Skin of body (tissue), 2 donors: ENCODE measurements around the gene SH3PXD2A. TPM values are rescaled to one million over a fixed set of nuclear protein-coding genes. Genes with fewer than 3 reads are reported as not detected.

Source experiments
- DNase-seq: peaks from one replicate; lab custom pipeline; 2025; lab: John Stamatoyannopoulos, UW
- total RNA-seq: library from RNA; depleted of rRNA; stranded (reverse); fragments of >200 nt; gene quantifications from one replicate; pipeline ENCODE4 v1.2.3, GENCODE V29; 2014

The SH3PXD2A gene
- total RNA-seq, 1 donor from 2014 or later = 52.0 TPM

DNA sequence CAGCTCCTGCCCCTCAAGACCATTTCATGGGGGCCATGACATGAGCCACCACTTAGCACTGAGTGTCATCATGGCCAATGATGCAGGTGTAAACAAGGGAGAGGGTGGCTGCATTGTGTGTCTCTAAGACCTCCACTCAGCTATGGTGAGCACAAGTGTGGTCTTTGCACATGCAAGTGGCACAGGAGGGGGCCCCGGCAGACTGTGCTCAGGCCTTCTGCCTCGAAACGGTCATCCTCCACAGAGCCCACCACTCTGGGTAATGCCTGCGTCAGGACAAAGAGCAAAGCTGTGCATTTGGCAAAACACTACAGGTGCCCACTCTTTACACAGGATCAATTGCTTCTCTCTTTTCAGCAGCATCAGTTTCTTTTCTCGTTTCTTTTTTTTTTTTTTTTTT lies 125.5 kb downstream of the SH3PXD2A start:
- no peak for DNase-seq

DNA sequence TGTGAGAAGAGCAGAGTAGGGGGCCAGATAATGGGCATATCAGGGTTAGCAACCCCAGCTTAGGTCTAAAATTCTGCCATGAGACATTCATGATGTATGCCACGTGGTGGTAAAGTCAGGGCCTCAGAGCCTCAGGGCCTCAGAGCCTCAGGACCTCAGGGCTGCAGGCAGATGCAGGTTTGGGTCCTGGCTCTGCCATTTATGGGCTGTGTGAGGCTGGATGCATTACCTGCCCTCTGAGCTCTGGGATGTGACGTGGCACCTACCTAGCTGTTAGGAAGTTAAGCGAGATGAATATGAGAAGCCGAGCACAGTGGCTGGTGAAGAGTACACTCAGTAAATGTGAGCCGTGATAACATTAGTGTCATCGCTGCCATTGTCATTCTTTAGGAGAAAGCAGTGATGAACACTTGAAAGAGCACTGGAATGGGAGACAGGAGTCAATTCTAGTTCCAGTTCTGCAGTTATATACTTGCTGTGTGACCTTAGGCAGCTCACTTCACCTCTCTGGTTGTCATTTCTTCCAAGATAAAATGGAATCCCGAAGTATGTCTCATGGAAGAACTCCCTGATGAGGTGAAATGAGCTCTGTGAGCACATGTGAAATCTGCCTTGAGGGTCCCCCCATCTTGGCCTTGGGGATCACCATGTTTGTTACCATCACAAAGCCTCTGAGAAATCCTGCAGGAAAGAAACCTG lies 127.2 kb downstream of the SH3PXD2A start:
- DNase-seq = no peak

DNA sequence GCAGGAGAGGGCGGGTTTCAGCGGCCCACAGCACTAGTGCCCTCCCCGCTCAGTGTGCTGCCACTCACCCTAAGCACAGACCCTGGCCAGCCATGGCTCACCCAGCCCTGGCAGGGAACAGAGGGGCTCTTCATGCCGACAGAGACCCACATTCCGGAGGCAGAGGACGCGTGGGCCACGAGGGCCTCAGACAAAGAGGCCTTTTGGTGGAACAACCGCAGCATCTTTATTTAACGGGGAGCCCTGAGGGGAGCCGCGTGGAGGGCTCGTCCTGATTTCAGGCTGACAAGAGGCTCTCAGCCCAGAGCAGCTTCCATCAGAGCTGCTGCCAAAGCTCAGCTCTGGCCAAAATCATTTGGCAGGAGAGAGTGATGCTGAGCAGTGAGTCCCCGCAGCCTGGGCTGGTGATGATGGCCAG lies 127.8 kb downstream of the SH3PXD2A start:
- peak; percentile 10 for DNase-seq

DNA sequence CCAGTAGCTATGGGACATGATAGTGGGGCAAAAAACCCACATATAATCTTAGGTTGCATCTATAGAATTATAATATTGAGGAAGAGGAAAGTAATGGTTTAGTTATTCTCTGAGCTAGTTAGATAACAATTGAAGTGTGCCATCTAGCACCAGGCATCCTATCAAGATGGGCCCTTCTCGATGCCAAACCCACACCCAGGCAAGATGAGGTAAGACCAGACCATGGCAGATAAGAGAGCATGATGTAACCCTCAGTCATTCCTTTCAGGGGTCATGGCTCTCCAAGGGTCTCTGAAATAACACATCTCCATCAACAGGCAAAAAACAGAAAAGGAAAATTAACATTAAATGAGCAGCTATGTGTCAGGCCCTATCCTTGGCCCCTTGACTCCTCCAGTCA lies 128.7 kb downstream of the SH3PXD2A start:
- DNase-seq = no peak

DNA sequence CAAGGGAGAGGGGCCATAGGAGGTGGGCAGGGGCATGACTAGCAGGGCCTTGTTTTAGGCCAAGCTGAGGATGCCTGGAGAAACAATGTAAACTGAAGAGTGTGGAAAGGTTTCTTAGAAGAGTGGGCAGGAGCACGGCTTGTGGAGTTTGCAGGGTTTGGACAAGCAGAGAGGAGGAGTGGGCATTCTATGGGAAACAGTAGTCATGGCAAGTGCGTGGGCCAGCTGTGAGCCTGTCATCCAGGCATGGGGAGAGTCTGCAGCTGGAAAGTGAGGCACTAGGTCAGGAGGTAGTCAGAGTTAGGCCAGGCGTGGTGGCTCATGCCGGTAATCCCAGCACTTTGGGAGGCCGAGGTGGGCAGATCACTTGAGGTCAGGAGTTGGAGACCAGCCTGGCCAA lies 130.1 kb downstream of the SH3PXD2A start:
- no peak for DNase-seq

DNA sequence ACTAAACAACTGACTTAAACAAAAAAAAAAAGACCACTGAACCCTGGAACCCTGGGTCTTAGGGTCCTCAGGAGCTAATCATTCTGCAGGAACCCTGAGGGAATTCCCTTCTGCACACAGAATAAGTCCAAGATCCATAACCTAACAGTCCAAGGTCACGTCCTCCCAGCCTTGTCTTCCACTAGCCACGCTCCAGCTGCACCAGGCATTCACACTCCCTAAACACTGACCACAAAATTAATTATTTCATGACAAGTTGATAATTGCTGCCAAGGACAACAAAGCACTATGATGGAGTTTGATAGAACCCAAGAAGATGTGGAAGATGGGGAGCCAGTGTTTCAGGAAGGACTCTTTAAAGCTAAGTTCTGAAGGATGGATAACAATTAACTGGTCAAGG lies 130.6 kb downstream of the SH3PXD2A start:
- DNase-seq = no peak

DNA sequence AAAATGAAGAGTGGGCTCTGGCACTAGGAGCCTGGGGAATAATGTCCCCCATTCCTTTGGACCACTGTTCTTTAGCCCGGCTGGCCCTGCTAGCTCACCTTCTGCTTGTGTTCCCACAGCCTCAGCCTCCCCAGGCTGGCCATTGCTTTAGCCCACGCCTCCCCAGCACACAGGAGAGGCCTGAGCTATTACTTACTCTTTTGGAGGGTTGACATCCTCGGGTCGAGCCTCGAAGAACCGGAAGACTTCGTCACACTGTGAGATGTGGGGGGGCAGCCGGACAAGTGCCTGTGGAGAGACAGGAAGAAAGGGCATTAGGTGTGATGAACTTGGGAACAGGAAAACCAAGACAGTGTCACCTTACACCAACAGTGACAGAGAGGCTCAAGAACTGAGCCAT lies 131.3 kb downstream of the SH3PXD2A start:
- DNase-seq = no peak

DNA sequence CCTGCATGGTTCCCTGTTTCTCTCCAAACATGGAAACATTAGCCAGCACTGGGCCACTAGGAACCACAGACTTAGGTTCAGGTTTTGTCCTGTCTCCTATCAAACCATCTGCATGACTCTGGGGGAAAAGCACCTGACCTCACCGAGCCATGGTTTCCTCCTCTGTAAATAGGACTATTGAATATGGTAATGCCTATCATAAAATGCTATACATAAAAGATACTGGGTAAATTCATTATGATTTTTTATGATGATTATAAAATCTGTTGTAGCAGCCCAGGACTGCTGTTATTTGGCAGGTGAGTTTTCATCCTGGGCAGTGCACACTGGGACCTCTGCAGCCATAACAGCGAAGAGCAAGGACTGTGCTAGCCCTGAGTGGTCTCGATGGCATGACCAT lies 131.8 kb downstream of the SH3PXD2A start:
- DNase-seq = no peak

DNA sequence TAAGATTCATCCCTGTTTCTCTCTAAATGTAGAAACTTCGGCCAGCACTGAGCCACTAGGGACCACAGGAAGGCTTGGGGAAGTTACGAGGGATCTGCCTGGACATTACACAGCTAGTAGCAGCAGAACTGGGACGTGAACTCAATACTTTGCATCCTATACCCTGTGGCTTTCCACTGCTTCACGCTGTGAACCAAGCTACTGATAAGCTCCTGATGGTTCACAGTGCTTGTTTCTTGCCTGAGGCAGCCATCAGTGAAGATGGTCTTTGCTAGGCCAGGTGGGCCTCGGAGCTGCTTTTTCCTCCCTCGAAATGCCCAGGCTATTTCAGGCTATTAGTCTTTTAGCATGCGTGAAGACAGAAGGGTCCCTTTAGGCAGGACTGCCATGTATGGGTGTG lies 132.7 kb downstream of the SH3PXD2A start:
- no peak for DNase-seq

DNA sequence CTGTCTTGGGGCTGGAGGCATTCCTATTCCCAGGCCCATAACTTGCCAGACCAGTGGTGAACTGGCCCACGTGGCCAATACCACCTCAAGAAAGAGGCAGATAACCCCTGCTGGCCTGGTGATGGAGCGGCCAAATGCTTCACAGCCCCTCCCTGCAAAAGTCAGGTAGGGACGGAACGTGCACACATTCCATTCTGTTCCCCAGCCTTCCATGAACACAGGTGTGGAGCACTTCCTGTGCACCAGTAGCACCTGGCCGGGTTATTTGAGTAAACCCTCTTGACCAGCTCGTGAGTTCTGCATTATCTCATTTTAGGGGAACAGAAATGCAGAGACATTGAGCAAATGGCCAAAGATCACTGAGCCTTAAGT lies 134.4 kb downstream of the SH3PXD2A start:
- DNase-seq = no peak

DNA sequence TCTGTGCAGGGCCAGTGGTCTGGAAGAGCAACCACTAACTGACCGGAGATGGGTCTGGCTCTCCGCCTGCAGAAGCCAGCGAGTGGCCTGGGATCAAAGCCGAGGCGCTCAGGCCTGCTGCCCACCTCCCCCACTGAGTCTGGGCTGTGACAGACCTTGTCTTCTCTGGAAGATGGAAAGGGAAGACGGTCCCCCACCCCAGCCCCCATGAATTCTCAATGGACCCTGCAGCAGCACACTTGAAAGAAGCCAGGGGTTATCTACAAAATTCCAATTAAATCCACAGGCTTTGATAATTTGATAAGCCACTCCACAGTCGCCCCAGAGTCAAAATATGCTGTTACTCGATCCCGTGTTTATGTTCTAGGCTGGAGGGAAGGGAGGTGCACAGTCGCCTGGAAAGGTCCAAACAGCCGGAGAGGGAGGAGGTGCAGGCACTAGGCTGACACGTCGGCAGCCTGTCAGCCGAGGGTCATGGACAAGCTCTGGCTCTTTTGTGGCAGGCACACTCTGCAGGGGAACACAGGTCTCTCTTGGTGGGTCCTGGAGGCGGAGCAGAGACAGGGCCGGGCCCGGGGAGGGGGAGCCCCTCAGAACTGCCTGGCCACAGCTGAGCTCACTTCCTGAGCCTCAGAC lies 134.9 kb downstream of the SH3PXD2A start:
- DNase-seq = no peak

DNA sequence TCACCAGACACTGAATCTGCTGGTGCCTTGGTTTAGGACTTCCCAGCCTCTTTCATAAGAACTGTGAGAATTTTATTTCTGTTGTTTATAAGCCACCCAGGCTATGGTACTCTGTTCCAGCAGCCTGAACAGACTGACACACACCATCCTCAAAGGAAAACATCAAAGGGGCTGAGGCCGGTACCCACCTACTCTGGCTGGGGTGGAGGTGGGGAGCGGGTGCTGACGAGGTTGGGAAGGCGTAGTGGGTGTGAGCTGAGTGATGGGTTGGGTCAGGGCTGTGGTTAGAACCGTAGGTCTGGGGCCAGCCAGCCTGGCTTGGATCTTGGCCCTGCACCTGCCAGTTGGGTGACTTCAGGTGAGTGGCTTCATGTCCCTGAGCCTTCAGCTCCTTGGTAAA lies 136.3 kb downstream of the SH3PXD2A start:
- no peak for DNase-seq

DNA sequence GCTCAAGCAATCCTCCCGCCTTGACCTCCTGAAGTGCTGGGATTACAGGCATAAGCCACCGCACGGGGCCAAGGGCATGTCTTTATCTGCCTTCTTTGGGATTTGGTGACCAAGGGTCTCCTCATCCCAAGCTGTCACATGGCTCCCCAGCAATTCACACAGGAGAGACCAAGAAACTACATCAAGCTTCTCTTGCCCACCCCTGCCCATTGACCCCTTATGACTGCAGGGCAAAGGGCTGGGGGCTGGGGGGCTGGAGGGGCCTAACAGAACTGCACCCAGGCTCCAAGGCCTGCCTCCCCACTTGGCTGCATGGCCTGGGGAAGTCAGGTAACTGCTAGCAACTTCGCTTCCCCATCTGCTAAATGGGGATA lies 137.1 kb downstream of the SH3PXD2A start:
- DNase-seq = no peak

DNA sequence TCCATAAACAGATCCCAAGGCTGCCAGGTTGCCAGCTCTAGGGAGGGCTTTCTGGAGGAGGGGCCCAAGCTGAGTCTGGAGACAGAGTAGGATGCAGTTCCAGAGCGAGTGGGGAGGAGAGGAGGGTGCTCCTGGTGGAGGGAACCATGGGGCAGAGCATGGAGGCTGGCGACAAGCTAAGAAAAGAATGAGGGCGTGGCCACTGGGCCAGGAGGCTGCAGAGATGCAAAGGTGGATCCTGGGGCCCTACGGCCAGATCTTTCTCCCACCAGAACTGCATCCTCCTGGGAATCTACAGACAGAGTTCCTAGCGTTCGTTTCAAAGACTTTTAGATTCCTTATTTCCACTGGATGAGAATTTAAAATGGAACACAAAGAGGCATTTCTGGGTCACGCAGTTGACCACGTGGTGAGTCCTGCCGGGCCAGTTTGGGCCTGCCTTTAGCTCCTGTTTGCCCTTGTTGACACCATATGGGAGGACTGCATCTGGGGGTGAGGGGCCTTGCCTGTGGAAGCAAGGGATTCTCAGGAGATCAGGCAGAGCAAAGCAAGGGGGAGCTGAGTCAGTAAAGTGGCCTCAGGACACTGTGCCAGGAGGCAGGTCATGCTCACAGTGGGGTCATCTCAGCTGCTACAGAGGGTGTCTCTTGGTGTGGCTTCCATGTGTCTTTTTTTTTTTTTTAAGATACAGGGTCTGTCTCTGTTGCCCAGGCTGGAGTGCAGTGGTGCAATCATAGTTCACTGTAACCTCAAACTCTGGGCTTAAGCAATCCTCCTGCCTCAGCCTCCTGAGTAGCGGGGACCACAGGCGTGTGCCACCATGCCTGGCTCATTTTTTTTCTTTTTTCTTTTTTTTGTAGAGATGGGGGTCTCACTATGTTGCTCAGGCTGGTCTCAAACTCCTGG lies 137.8 kb downstream of the SH3PXD2A start:
- no peak for DNase-seq

DNA sequence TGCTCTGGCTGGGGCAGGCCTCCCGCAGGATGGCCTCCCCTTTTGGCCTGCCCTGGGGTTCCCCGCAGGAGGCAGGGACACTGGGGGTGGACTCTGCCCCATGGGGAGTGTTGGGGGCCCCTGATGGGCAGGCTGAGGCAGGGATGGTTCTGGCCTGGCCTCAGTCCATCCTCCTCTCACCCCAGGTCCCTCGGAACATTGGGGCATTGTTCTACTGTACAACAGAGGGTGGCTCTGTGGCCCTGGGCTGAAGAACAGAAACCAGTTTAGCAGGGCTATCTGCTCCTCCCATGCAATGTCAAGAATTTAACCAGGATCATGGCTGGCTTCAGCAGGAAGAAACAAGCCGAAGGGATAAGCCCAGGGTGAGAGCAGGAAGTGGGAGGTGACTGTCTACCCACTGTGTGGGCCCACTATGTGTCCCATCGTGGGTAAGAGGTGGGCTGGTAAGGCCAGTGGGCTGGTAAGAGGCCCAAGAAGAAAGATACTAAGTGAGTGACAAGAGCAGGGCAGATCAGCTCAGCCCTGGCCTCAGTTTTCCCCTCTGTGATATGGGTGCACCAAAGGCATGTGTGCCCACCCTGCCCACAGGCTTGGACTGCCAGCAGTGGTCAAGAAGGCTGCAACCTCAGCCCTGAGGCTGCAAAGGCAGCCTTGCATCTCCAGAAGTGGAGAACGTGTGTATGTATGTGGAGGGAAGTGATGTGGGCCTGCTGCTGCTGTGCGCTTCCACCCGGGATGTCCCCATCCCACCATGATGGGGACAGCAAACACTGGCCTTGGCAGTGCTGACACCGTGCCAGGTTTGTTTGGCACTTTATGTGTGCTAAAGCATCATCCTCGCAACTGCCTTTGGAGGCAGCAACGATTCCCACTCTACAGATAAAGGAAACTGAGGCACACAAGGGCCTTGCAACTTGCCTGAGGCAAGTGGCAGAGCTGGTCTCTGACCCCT lies 138.9 kb downstream of the SH3PXD2A start:
- no peak for DNase-seq

DNA sequence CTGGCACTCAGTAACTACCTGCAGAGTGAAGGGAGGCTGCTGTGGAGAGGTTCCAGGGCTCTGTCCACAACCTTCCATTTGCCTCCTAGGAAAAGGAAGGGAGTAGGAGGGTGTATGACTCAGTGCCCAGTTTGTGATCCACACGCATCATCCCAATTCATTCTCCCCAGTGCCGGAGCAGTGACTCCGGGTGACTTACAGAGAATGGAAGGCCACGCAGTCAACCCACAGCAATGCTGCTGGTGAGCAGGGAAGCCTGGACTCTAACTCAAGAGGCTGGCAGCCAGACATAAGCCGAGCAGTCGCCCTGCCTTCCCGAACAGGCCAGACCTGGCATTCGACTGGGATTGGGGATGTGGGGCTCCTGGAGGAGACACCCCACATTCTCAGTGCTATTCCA lies 139.9 kb downstream of the SH3PXD2A start:
- no peak for DNase-seq

DNA sequence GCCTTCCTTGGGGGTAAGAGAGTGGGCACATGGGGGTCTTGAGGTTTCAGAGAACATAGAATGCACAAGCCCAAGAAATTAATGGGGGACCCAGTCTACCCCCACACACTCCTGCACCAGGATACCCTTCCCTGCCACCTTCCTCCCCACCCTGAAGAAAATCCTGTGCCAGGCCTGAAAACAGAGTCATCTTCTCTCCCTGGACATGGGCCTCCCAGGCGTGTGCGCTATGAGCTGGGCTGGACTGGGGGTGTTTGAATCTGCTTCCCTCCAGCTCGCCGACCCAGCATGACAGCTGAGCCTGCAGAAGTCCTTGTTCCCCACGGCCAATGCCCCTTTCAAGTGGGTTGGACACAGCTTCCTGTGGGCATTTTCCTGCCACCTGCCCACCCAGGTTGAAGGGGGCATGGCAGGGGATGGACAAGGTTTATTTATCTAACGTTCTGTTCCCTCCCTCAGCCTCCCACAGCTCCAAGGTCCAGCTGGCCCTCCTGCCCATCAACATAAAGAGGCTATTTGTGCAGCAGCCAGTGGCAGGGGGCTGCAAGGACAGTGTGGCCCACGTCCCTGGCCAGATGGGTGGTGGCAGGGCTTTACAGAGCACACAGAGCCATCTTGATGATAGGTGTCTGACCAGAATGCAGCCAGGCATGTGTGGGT lies 141.0 kb downstream of the SH3PXD2A start:
- DNase-seq = no peak

DNA sequence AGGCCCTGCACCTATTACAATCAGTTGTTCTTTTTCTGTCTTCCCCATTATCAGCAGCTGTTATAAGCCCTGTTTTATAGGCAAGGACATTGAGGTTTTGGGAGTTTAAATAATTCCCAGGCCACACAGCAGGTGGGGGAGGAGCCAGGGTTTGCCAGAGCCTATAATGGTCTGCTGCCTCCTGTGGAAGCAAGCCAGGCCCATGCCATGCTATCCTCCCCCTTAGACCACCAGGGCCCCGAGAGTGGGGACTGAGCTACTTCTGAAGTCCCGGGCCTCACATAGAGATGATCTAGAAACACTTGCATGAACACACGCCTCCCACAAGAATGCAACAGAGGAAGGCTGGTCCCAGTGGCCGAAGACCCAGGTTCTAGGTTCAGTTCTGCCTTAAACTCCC lies 141.7 kb downstream of the SH3PXD2A start:
- no peak for DNase-seq

DNA sequence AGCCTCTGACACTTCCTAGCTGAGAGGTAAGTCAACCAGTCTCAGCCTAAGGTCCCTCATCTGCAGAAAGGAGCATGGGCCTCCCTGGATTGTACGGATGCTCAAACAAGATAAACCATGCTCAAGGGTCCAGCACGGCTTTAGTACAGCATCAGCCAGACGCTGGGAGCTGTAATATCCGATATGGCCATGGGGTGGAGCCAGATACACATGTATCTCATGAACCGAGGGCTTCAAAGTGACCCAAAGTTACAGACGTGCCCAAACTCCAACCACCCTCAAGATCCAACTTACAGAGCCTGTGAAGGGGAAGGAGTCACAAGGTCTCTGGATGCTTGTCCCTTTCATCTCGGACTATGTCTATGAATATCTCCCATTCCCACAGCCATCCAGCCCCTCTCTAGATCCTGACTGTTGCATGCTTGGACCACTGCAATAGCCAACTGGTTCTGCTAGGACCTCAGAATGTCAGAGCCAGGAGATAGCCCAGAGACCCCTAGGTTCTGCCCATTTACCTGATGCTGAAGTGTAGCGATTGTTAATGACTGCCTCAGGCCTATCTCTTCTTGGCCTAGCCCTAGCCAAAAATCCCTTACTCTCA lies 142.4 kb downstream of the SH3PXD2A start:
- DNase-seq = peak; percentile 77

DNA sequence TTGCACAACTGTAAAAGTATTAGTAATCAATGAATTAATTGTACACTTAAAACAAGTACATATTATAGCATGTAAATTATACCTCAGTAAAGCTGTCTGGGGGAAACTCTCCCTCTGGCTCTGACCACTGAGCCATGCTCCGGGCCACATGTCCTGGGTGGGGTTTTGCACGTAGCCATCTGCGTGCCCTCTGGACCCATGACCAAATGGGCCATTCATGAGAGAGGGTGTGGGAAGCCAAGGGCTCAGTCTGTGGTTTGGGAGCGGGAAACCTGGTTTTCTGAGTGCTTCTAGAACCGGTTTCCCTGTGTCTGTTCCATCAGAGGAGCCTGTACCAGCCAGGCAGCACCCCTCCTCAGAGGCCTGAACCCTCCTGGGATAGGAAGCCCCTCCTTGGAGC lies 143.2 kb downstream of the SH3PXD2A start:
- no peak for DNase-seq
